ENCODE measurements around the gene CPTP.

GRCh38 chr1:1344655-1345361, 20.2 kb downstream of the CPTP start:
- peak in 2 of 3 experiments; percentile 21 to 37 for TF ChIP-seq CTCF (IDR thresholded peaks at IDR 0.05)
- TF ChIP-seq EP300 (IDR thresholded peaks at IDR 0.05), result no peak
- TF ChIP-seq POLR2A (IDR thresholded peaks at IDR 0.05; ENCODE audit: low read depth), result no peak
- TF ChIP-seq POLR2AphosphoS5 (IDR thresholded peaks at IDR 0.05), result no peak

All from esophagus muscularis mucosa (tissue), 4 donors.